SU-DHL-6 (cell line): ENCODE data around the gene FLYWCH1.

Experiments
- H2AFZ ChIP-seq: fragments of 200-600 bp; sonication (generic); 2 replicates; pipeline ENCODE4 v1.6.1; 2014; ENCODE audit warnings: low read depth, mild to moderate bottlenecking, moderate library complexity, mixed read lengths, antibody characterized with exemption, low read length; ENCODE audit not compliant: severe bottlenecking
- H3F3A ChIP-seq: fragments of 200-600 bp; shearing (Covaris generic); 2 replicates; pipeline ENCODE4 v1.6.0; 2016; ENCODE audit warnings: antibody characterized with exemption, mild to moderate bottlenecking; ENCODE audit not compliant: insufficient read depth
- H3K27ac ChIP-seq: fragments of 200-600 bp; sonication (generic); 2 replicates; pipeline ENCODE4 v1.5.1; 2016; ENCODE audit warnings: low read depth, mild to moderate bottlenecking, low read length, moderate library complexity, mixed read lengths
- H3K27me3 ChIP-seq: fragments of 200-600 bp; sonication (generic), shearing (Covaris generic); 2 replicates; pipeline ENCODE4 v1.6.0; 2014; ENCODE audit warnings: mild to moderate bottlenecking, low read length
- H3K36me3 ChIP-seq: fragments of 200-600 bp; sonication (generic); 2 replicates; pipeline ENCODE4 v1.6.1; 2014; ENCODE audit warnings: mild to moderate bottlenecking, low read length, mixed read lengths
- H3K4me2 ChIP-seq: fragments of 300-600, 200-600 bp; shearing (Covaris generic), sonication (generic); 2 replicates; pipeline ENCODE4 v1.6.0; 2014; ENCODE audit warnings: low read length, low read depth, mild to moderate bottlenecking; ENCODE audit not compliant: poor library complexity, severe bottlenecking
- H3K4me3 ChIP-seq: fragments of 200-600 bp; sonication (generic); 2 replicates; pipeline ENCODE4 v1.5.1; 2014; ENCODE audit warnings: antibody characterized with exemption, low read length, mild to moderate bottlenecking, mixed read lengths; ENCODE audit not compliant: insufficient read depth, poor library complexity, severe bottlenecking
- H3K79me2 ChIP-seq: fragments of 200-600 bp; sonication (generic); 2 replicates; pipeline ENCODE4 v1.6.1; 2014; ENCODE audit warnings: mild to moderate bottlenecking, low read length, moderate library complexity; ENCODE audit not compliant: insufficient read depth
- H3K9ac ChIP-seq: fragments of 200-600 bp; sonication (generic); 2 replicates; pipeline ENCODE4 v1.7.0; 2014; ENCODE audit warnings: mild to moderate bottlenecking, low read length
- H3K9me2 ChIP-seq: fragments of 200-600 bp; sonication (generic); replicated peaks from 2 replicates; pipeline ENCODE4 v1.6.1; 2014; ENCODE audit warnings: low read length; ENCODE audit not compliant: insufficient read depth
- H3K9me3 ChIP-seq: fragments of 200-600 bp; sonication (generic); 2 replicates; pipeline ENCODE4 v1.6.1; 2014; ENCODE audit warnings: low read length, mixed read lengths; ENCODE audit not compliant: insufficient read depth
- H4K20me1 ChIP-seq: fragments of 200-600 bp; sonication (generic); 2 replicates; pipeline ENCODE4 v1.6.1; 2014; ENCODE audit warnings: low read depth, mild to moderate bottlenecking, antibody characterized with exemption, low read length, moderate library complexity, mixed read lengths
- CTCF ChIP-seq: fragments of 200-600 bp; sonication (generic); IDR thresholded peaks from one replicate; pipeline ENCODE4 v1.5.1; 2017; ENCODE audit warnings: antibody characterized with exemption, mild to moderate bottlenecking, low read length, moderate library complexity; ENCODE audit not compliant: insufficient read depth, poor library complexity, severe bottlenecking
- EZH2phosphoT487 ChIP-seq: fragments of 200-600 bp; sonication (generic), shearing (Covaris generic); conservative IDR thresholded peaks from 2 replicates; pipeline ENCODE4 v1.6.1; 2018; ENCODE audit warnings: mild to moderate bottlenecking, antibody characterized with exemption, low read length, moderate library complexity, mixed read lengths

Gene FLYWCH1

GRCh38 chr16:2912330-2913199 is 834 bp downstream of the FLYWCH1 start:
- TF ChIP-seq CTCF (no peak), EZH2phosphoT487 (no peak)
- Histone ChIP-seq H3K4me3 (peak overlapping the region; percentile 88), H3K27me3 (no peaks in the 10 kb centered on the region), H3K79me2 (peaks cover 10% of the 10 kb centered on the region; the same call in 1 of the 2 replicates), H3K4me2 (peak overlapping the region; percentile 90), H3K9me2 (no peaks in the 10 kb centered on the region), H3K27ac (no peak overlapping the region), H4K20me1 (no peaks in the 10 kb centered on the region), H2AFZ (no peak overlapping the region), H3K9me3 (no peaks in the 10 kb centered on the region), H3K36me3 (no peaks in the 10 kb centered on the region), H3F3A (peaks cover 8% of the 10 kb centered on the region), H3K9ac (peak overlapping the region; percentile 73)

- H3K36me3 ChIP-seq: no peaks in the 10 kb centered on the region
- no peaks in the 10 kb centered on the region for H4K20me1 ChIP-seq
- no peak overlapping the region for H3K4me3 ChIP-seq
- H3F3A ChIP-seq: peaks cover 9% of the 10 kb centered on the region
- no peak overlapping the region for H3K27ac ChIP-seq
- H3K79me2 ChIP-seq: peaks cover 10% of the 10 kb centered on the region; the same call in 1 of the 2 replicates
- no peaks in the 10 kb centered on the region for H3K9me2 ChIP-seq
- peak overlapping the region; percentile 90 for H3K4me2 ChIP-seq
- H2AFZ ChIP-seq: no peak overlapping the region
- H3K27me3 ChIP-seq: no peaks in the 10 kb centered on the region
- TF ChIP-seq EZH2phosphoT487: no peak
- TF ChIP-seq CTCF: no peak
- no peaks in the 10 kb centered on the region for H3K9me3 ChIP-seq
- no peak overlapping the region for H3K9ac ChIP-seq
These were observed 1.9 kb downstream of the FLYWCH1 start for GRCh38 chr16:2913603-2914002.

GRCh38 chr16:2914233-2914632 is 2.5 kb downstream of the FLYWCH1 start:
- Histone ChIP-seq H3K27ac (no peak overlapping the region), H3K9ac (no peak overlapping the region), H3F3A (peaks cover 13% of the 10 kb centered on the region), H3K27me3 (no peaks in the 10 kb centered on the region), H3K4me3 (no peak overlapping the region), H3K36me3 (no peaks in the 10 kb centered on the region), H3K4me2 (no peak overlapping the region), H3K79me2 (peaks cover 10% of the 10 kb centered on the region; the same call in 1 of the 2 replicates), H4K20me1 (no peaks in the 10 kb centered on the region), H3K9me3 (no peaks in the 10 kb centered on the region), H3K9me2 (no peaks in the 10 kb centered on the region), H2AFZ (no peak overlapping the region)
- TF ChIP-seq CTCF (no peak), EZH2phosphoT487 (no peak)
